Measurements from ENCODE around the gene ARFIP1.
A peak's percentile ranks its signal among the peaks of the same experiment; 100 is the strongest.

ARFIP1 gene

GRCh38 chr4:152941411-152941810 lies 161.7 kb downstream of the ARFIP1 start:
- no peak for DNase-seq

- no peak for DNase-seq
Observed at GRCh38 chr4:152942346-152942745, 162.6 kb downstream of the ARFIP1 start.

DNA sequence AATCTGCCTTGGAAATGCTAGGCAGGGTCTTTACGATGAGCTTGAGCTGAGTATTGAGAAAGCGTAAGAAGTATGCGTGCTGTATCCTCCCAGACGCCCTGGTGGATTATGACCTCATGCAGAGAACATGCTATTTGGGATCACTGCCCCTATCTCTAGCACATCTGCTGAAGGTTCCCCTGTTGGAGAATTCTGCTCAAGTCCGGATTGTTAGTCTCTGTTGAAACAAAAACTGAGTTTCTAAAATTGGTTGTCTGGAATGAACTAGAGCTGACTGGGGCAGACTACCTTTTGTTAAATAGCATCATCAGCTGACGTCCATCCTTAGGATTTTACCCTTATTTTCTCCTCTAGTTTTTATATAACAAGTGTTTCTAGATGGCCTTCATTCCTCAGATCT lies 163.9 kb downstream of the ARFIP1 start:
- DNase-seq: no peak

DNA sequence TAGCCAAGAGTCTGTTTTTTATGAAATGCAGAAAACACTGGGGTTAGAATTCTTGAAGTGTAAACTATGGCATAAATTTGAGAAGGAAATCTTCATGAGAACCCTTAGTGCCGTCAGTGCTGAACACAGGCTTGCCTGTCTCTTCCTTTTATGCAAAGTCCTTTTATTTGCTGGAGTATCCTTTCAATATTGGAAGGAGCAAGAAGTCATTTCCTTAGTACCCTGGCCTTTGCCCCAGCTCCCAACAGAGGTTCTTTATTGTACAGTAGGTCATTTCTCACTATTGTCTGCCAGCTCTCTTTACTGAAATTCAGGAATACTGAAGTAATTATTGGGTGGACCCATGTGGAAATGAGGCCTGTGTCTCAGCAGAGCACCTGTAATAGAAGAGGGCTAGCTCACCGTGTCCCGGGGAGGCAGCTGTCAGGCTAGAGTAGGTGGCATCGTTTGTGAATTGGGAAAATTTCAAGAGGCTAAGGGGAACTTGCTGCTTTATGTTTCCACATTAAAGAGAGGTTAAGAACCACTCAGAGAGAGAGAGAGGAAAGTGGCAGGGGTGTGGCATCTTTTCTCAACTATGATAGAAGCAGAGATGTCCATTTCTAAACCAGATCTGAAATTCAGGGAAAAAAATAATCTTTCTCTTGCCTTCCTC lies 165.0 kb downstream of the ARFIP1 start:
- no peak for DNase-seq

DNA sequence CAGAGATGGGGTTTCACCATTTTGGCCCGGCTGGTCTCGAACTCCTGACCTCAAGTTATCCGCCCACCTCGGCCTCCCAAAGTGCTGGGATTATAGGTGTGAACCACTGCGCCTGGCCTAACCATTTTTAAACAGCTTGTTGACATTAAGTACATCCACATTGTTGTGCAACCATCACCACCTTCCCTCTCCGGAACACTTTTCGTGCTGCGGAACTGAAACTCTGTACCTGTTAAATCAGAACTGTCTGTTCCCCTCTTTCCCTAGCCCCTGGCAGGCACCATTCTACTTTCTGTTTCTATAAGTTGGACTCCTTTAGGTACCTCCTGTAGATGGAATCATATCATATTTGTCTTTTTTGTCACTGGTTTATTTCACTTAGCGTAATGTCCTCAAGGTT lies 165.9 kb downstream of the ARFIP1 start:
- DNase-seq: no peak

- no peak for DNase-seq
Observed at GRCh38 chr4:152946446-152946845, 166.7 kb downstream of the ARFIP1 start.

DNA sequence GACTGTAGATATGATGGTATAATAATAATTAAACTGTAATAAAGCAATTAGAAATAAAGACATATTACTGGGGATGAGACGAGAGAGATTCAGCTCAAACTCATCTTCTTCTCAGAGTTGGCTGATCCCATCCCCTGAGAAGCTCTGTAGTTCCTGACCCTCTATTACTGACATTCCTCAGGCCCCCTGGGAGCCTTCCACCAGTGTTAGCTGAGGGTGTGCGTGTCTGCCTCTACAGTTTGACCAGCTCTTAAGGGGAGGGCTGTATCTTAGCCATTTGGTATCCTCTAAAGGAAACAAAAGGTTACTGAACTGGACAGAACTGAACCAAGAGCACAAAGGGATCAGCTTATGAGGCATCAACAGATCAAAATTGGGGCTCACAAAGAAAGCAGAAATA lies 167.6 kb downstream of the ARFIP1 start:
- no peak for DNase-seq

- DNase-seq: no peak
Observed at GRCh38 chr4:152949930-152950329, 170.2 kb downstream of the ARFIP1 start.

GRCh38 chr4:152950402-152951274 lies 170.9 kb downstream of the ARFIP1 start:
- no peak for DNase-seq

- no peak for DNase-seq
Observed at GRCh38 chr4:152951348-152951747, 171.6 kb downstream of the ARFIP1 start.

DNA sequence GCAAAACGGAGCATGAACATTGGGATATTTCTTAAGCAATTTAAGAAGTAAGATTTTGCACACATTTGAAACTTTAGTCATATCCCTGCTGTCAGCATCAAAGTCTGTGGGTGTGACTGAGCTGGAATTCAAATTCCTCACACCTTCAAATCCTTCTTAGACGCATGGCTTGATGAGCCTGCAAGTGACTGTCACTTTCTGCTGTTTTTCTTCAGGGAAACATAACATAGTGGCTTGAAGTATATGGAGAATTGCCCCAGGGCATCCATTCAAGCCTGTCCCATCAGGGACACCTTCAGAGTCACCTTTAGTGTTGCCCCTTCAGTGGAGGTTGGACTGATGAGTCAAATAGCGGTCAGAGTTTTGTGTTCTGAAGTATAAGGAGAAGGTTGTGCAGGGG lies 173.8 kb downstream of the ARFIP1 start:
- no peak for DNase-seq

DNA sequence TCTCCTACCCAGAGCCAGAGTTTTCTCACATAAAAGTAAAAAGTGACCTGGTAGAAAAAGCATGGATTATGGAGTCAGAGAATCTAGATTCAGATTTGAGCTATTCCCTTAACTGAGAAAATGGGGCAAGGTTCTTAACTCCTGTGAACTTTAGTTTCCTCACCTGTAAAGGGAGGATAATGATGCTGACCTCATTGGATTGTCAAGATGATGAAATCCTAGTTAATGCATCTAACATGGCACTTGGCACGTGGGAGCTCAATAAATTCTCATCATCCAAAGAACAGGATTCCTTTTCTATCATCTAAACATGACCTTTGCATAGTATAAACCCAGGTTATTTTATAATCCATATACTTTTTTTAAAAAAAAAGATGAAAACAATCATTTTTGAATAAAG lies 175.0 kb downstream of the ARFIP1 start:
- DNase-seq: no peak

- no peak for DNase-seq
Observed at GRCh38 chr4:152956147-152956546, 176.4 kb downstream of the ARFIP1 start.

DNA sequence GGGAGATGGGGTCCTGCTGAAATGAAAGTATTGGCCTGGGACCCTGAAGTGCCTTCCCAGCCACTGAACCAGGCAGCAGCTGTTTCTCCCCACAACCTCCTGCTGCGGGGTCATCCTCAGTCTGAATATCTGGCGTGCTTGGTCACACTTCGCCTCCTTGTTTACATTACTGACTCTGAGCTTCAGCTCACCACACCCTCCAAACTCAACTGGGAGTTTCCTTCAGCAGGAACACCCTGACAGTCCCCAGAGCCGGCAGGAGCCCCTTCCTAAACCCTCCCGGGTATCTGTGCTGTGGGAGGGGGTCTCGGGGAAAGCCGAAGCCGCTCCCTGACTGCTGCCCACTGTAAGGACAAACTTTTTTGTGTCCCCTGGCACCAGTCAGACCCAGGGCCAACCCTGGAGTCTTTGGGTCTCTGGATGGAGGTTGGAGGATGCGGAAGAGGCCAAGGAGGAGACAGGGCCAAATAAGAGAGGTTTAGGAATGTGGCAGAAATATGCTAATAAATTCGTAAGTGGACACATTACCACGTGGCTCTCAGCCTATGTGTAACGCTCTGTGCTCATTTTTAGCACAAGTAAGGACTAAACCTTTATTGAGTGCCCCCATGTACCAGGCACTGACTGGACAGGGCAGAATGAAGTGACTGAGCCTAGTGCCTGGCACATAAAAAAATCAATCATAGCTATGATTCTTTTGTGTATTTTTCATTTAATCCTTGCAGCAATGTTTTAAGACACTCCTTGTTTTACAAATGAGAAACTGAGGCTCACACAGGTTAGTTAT lies 177.1 kb downstream of the ARFIP1 start:
- DNase-seq: peak; percentile 23

DNA sequence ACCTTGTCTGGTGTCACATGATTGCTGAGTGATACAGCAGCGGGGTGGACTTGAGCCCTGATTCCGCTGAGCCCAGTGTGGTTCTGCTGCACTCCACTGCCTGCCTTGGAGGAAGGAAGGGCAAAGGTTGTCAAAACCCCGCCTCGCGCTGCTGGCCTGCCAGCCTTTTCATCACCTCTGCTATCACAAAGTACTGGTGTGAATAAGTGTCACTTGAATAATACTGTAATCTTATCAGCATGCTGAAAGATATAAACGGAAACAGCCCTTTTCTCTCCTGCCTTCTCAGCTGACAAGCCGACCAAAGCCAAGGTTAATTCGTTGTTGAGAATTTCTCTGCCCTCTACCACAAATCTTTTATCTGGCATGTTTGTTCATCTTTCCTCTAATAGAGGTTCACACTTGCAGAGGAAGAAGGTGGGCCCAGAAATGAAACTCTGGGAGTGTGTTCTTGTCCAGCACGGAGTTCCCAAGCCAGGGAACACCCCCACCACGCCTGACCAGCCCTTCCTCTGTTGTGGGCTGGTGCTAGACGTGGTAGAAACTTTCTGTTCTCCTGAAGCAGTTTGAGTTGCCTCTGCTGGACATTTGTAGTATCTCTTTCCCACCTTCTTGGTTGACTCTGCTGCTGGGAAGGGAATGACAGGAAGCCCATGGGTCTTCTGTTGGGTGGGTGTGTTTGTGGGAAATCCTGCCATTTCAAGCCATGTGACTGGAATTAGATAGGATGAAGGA lies 177.8 kb downstream of the ARFIP1 start:
- no peak for DNase-seq

GRCh38 chr4:152959080-152959479 lies 179.3 kb downstream of the ARFIP1 start:
- peak; percentile 30 for DNase-seq

- DNase-seq: no peak
Observed at GRCh38 chr4:152960082-152960481, 180.3 kb downstream of the ARFIP1 start.

DNA sequence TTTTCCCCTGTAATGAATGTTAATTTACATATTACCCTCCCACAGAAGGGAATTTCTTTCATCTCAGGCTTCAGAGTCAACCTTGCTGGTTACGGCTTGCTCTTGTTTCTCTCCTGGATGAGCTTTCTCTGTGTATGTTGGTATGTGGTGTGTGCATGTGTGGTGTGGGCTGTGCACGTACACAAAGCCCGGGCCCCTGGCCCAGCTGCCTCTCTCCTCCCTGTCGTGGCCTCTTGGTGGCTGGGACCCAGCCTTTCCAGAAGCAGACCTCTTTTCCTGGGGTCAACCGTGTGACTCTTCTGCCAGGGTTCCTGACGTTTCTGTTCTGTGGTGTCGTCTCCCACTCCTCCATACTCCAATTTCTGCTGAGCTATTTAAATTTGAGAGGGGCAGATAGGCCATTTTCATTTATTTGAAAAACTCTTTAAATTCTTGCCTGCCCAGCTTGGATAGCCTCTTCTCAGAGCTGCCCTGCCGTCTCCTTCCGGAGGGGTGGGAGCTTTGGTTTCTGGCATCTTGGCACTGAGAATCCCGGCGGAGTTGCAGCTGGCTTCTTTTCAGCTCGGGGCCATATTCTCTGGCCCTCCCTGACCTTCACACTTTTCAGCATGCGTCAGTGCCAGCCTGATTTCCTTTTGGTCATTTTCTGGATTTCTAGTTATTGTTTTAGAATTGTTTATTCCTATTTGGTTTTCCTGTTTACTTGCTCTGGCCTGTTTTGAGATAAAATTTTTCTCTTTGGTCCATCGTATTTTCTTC lies 181.4 kb downstream of the ARFIP1 start:
- DNase-seq: no peak

DNA sequence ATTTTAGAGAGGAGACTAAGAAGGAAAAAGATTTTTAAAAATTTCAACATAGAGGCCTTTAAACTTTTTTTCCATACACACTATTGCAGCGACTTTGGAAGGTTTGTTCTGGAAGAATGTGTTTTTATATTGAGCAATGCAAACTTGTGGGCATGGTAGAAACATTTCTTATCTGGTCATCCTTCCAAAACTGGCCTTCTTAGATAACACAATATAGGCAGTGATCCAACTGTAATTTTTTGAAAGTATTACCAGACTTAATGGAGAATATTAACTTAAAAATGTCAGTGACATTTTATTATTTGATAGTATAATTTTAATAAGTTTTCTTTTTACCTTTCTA lies 182.0 kb downstream of the ARFIP1 start:
- no peak for DNase-seq
